Nephron progenitor cell (in vitro differentiated cells): ENCODE results near the gene ARMH3.
A peak's percentile ranks its signal among the peaks of the same experiment; 100 is the strongest.

Experiments used
- DNase-seq: peaks from one replicate; pipeline ENCODE4 v3.0.0; 2021
- H3K27ac Mint-ChIP-seq: 2 replicates; pipeline ENCODE4 v1.8.0; 2021; ENCODE audit warnings: mild to moderate bottlenecking, moderate library complexity, mixed read lengths
- H3K27me3 Mint-ChIP-seq: 2 replicates; pipeline ENCODE4 v1.8.0; 2021; ENCODE audit warnings: mild to moderate bottlenecking, low read depth, mixed read lengths; ENCODE audit not compliant: poor library complexity
- H3K36me3 Mint-ChIP-seq: 2 replicates; pipeline ENCODE4 v1.8.0; 2021; ENCODE audit warnings: low read depth, mixed read lengths
- H3K4me1 Mint-ChIP-seq: 2 replicates; pipeline ENCODE4 v1.8.0; 2021; ENCODE audit warnings: mixed read lengths
- H3K4me3 Mint-ChIP-seq: 2 replicates; pipeline ENCODE4 v1.8.0; 2021; ENCODE audit warnings: mild to moderate bottlenecking, moderate library complexity, mixed read lengths
- H3K9me3 Mint-ChIP-seq: 2 replicates; pipeline ENCODE4 v1.8.0; 2021; ENCODE audit warnings: mild to moderate bottlenecking, moderate library complexity, mixed read lengths
- CTCF ChIP-seq: fragments of 200-600 bp; sonication (generic); IDR thresholded peaks from 2 replicates; pipeline ENCODE4 v1.5.0; 2021; ENCODE audit warnings: antibody characterized with exemption

The ARMH3 gene

GRCh38 chr10:101935431-101935830, 120.5 kb downstream of the ARMH3 start:
- Mint-ChIP-seq H3K9me3 (no peaks in the 10 kb centered on the region), H3K4me1 (peaks cover 42% of the 10 kb centered on the region), H3K36me3 (peaks cover 11% of the 10 kb centered on the region), H3K27me3 (no peaks in the 10 kb centered on the region), H3K27ac (no peak overlapping the region), H3K4me3 (no peak overlapping the region)
- no peak for TF ChIP-seq CTCF
- DNase-seq, result no peak

GRCh38 chr10:101934686-101935305, 121.2 kb downstream of the ARMH3 start:
- Mint-ChIP-seq H3K36me3 (peaks cover 11% of the 10 kb centered on the region), H3K27me3 (no peaks in the 10 kb centered on the region), H3K9me3 (no peaks in the 10 kb centered on the region), H3K27ac (peak overlapping the region; percentile 64), H3K4me3 (no peak overlapping the region), H3K4me1 (peaks cover 41% of the 10 kb centered on the region)
- no peak for DNase-seq
- TF ChIP-seq CTCF, result no peak

- Mint-ChIP-seq H3K27me3 (no peaks in the 10 kb centered on the region), H3K9me3 (no peaks in the 10 kb centered on the region), H3K36me3 (peaks cover 11% of the 10 kb centered on the region), H3K4me1 (peaks cover 35% of the 10 kb centered on the region), H3K27ac (peak overlapping the region; percentile 60), H3K4me3 (no peak overlapping the region)
- no peak for TF ChIP-seq CTCF
- DNase-seq, result no peak
These were observed 122.0 kb downstream of the ARMH3 start for GRCh38 chr10:101933976-101934375.

- no peak for TF ChIP-seq CTCF
- Mint-ChIP-seq H3K4me3 (no peak overlapping the region), H3K36me3 (peaks cover 17% of the 10 kb centered on the region), H3K4me1 (peaks cover 20% of the 10 kb centered on the region), H3K27me3 (no peaks in the 10 kb centered on the region), H3K27ac (no peak overlapping the region), H3K9me3 (no peaks in the 10 kb centered on the region)
- no peak for DNase-seq
These were observed 123.8 kb downstream of the ARMH3 start for GRCh38 chr10:101932183-101932582.

- H3K9me3 Mint-ChIP-seq, result no peaks in the 10 kb centered on the region
- H3K36me3 Mint-ChIP-seq, result peaks cover 23% of the 10 kb centered on the region
These were observed 130.9 kb downstream of the ARMH3 start for GRCh38 chr10:101925027-101925426.

More at GRCh38 chr10:101925027-101925426, 130.9 kb downstream of the ARMH3 start:
- no peak for TF ChIP-seq CTCF
- DNase-seq, result no peak
- Mint-ChIP-seq H3K27me3 (no peaks in the 10 kb centered on the region), H3K4me3 (no peak overlapping the region), H3K4me1 (no peaks in the 10 kb centered on the region), H3K27ac (no peak overlapping the region)
